Liver (tissue), 9 donors: ENCODE data around the gene LRP10. TPM values are rescaled to one million over a fixed set of nuclear protein-coding genes. Genes with fewer than 3 reads are reported as not detected.

Experiments
- DNase-seq: peaks from one replicate; pipeline ENCODE4 v3.0.0-alpha.2; 2017; ENCODE audit warnings: low spot score
- H3K27ac ChIP-seq, 2 donors: one replicate each; pipeline ENCODE4 v1.7.0; 2013; ENCODE audit warnings: inconsistent platforms in 2 of 2, low read length in 2 of 2, control low read depth in 1 of 2, low read depth in 1 of 2, mild to moderate bottlenecking in 1 of 2
- H3K27me3 ChIP-seq, 4 donors: one replicate each; pipeline versions ENCODE4 v1.6.1 to v1.7.0; 2013; ENCODE audit warnings: low read length in 3 of 4, inconsistent platforms in 1 of 4, mild to moderate bottlenecking in 1 of 4, moderate library complexity in 1 of 4; ENCODE audit not compliant: control insufficient read depth in 4 of 4, insufficient read depth in 4 of 4
- H3K36me3 ChIP-seq, 4 donors: one replicate each; pipeline versions ENCODE4 v1.6.1 to v1.7.0; 2013; ENCODE audit warnings: low read length in 3 of 4, mild to moderate bottlenecking in 3 of 4, low read depth in 1 of 4, moderate library complexity in 1 of 4; ENCODE audit not compliant: control insufficient read depth in 4 of 4, insufficient read depth in 3 of 4
- H3K4me1 ChIP-seq, 4 donors: one replicate each; pipeline versions ENCODE4 v1.6.1 to v1.7.0; 2013; ENCODE audit warnings: low read length in 3 of 4, mild to moderate bottlenecking in 3 of 4, moderate library complexity in 1 of 4; ENCODE audit not compliant: control insufficient read depth in 4 of 4, insufficient read depth in 4 of 4
- H3K4me3 ChIP-seq, 3 donors: one replicate each; pipeline versions ENCODE4 v1.6.1 to v1.7.0; 2013; ENCODE audit warnings: low read length in 3 of 3, control low read depth in 1 of 3, low read depth in 1 of 3, mild to moderate bottlenecking in 1 of 3
- H3K9ac ChIP-seq, 2 donors: one replicate each; pipeline ENCODE4 v1.7.0; 2013; ENCODE audit warnings: low read length in 2 of 2, mild to moderate bottlenecking in 2 of 2, moderate library complexity in 2 of 2, control low read depth in 1 of 2, low read depth in 1 of 2
- H3K9me3 ChIP-seq, 4 donors: one replicate each; pipeline versions ENCODE4 v1.6.1 to v1.7.0; 2013; ENCODE audit warnings: low read length in 3 of 4; ENCODE audit not compliant: control insufficient read depth in 4 of 4
- ATF3 ChIP-seq: IDR thresholded peaks from 2 replicates; pipeline ENCODE4 v1.6.1; 2016; ENCODE audit warnings: antibody characterized with exemption
- CTCF ChIP-seq: fragments of 150-350 bp; IDR thresholded peaks from 2 replicates; pipeline ENCODE4 v1.5.1; 2017; ENCODE audit warnings: improper control_type of control experiment, low read depth, low read length; ENCODE audit not compliant: missing input control
- EGR1 ChIP-seq, 2 donors: IDR thresholded peaks; 2 replicates each; pipeline ENCODE4 v1.6.1; 2016 to 2018; ENCODE audit warnings: antibody characterized with exemption in 2 of 2, low read depth in 2 of 2
- FOXA1 ChIP-seq: IDR thresholded peaks from 2 replicates; pipeline ENCODE4 v1.6.1; 2016; ENCODE audit warnings: antibody characterized with exemption
- FOXA2 ChIP-seq: IDR thresholded peaks from 2 replicates; pipeline ENCODE4 v1.6.1; 2016; ENCODE audit warnings: antibody characterized with exemption
- GABPA ChIP-seq, 2 donors: IDR thresholded peaks in 1 of 2; conservative IDR thresholded peaks in 1 of 2; 2 replicates each; pipeline ENCODE4 v1.6.1; 2016; ENCODE audit warnings: antibody characterized with exemption in 2 of 2, mild to moderate bottlenecking in 1 of 2, moderate library complexity in 1 of 2
- HNF4A ChIP-seq, 2 donors: conservative IDR thresholded peaks; 2 replicates each; pipeline ENCODE4 v1.6.1; 2016; ENCODE audit warnings: antibody characterized with exemption in 2 of 2, mild to moderate bottlenecking in 2 of 2
- HNF4G ChIP-seq: IDR thresholded peaks from 2 replicates; pipeline ENCODE4 v1.6.1; 2016; ENCODE audit warnings: antibody characterized with exemption
- JUND ChIP-seq, 2 donors: IDR thresholded peaks; 2 replicates each; pipeline ENCODE4 v1.6.1; 2016; ENCODE audit warnings: antibody characterized with exemption in 2 of 2
- MAX ChIP-seq: IDR thresholded peaks from 2 replicates; pipeline ENCODE4 v1.6.1; 2016; ENCODE audit warnings: antibody characterized with exemption
- NR2F2 ChIP-seq: IDR thresholded peaks from 2 replicates; pipeline ENCODE4 v1.6.1; 2016; ENCODE audit warnings: antibody characterized with exemption
- RAD21 ChIP-seq, 2 donors: IDR thresholded peaks; 2 replicates each; pipeline ENCODE4 v1.6.1; 2016; ENCODE audit warnings: antibody characterized with exemption in 2 of 2, mild to moderate bottlenecking in 2 of 2
- REST ChIP-seq: IDR thresholded peaks from 2 replicates; pipeline ENCODE4 v1.6.1; 2016; ENCODE audit warnings: antibody characterized with exemption, mild to moderate bottlenecking
- RXRA ChIP-seq, 2 donors: IDR thresholded peaks; 2 replicates each; pipeline ENCODE4 v1.6.1; 2017 to 2018; ENCODE audit warnings: antibody characterized with exemption in 2 of 2, mild to moderate bottlenecking in 1 of 2
- SP1 ChIP-seq: IDR thresholded peaks from 2 replicates; pipeline ENCODE4 v1.6.1; 2018; ENCODE audit warnings: antibody characterized with exemption, mild to moderate bottlenecking
- TAF1 ChIP-seq: conservative IDR thresholded peaks from 2 replicates; pipeline ENCODE4 v1.6.1; 2016; ENCODE audit warnings: antibody characterized with exemption, mild to moderate bottlenecking
- YY1 ChIP-seq: IDR thresholded peaks from 2 replicates; pipeline ENCODE4 v1.6.1; 2016; ENCODE audit warnings: antibody characterized with exemption, mild to moderate bottlenecking
- ZBTB33 ChIP-seq: IDR thresholded peaks from 2 replicates; pipeline ENCODE4 v1.6.1; 2016; ENCODE audit warnings: antibody characterized with exemption
- WGBS: extraction: QIAGEN DNeasy Blood & Tissue Kit; methylation state at CpG from one replicate; pipeline ENCODE4 v1.1.7; 2013; 5-methylcytosine and 5-hydroxymethylcytosine counted together
- polyA plus RNA-seq, 2 donors: library from polyadenylated mRNA; stranded (reverse) in 1 of 2; unstranded in 1 of 2; fragments of 200-250 nt in 1 of 2; fragments of >200 nt in 1 of 2; fragmentation: Nextera tagmentation in 1 of 2; extraction: Ambion mirVana in 1 of 2; gene quantifications; one replicate each; pipeline versions ENCODE4 v1.2.1 to v1.2.3, GENCODE V29; 2013 to 2015
- total RNA-seq, 2 donors: library from RNA; depleted of rRNA; stranded (reverse); fragments of >200 nt; gene quantifications; one replicate each; pipeline ENCODE4 v1.2.3, GENCODE V29; 2014
- donor health status: healthy.
- donor health status: healthy.
- donor health status: healthy.
- donor health status: healthy.
- donor health status: healthy.

LRP10 gene
- total and polyA plus RNA-seq, 4 donors = 19.5 to 61.7 (median 31.3) TPM

GRCh38 chr14:22844221-22845102 lies 27.1 kb upstream of the LRP10 start:
- Histone ChIP-seq H3K27me3 (no peaks in the 10 kb centered on the region), H3K4me3 (no peak overlapping the region), H3K9me3 (no peaks in the 10 kb centered on the region), H3K4me1 (peaks cover 0 to 6% (median 4%) of the 10 kb centered on the region in 4 donors), H3K36me3 (peaks cover 2 to 12% (median 4%) of the 10 kb centered on the region in 4 donors), H3K27ac (no peak overlapping the region), H3K9ac (no peak overlapping the region)
- TF ChIP-seq RAD21 (IDR thresholded peaks at IDR 0.05) (no peak), FOXA1 (no peak), NR2F2 (no peak), GABPA (IDR thresholded peaks at IDR 0.05 in 1 of 2, conservative IDR thresholded peaks at IDR 0.05 in 1 of 2) (no peak), RXRA (IDR thresholded peaks at IDR 0.05) (no peak), ATF3 (no peak), REST (no peak), JUND (IDR thresholded peaks at IDR 0.05) (no peak), YY1 (no peak), ZBTB33 (no peak)
- no peak for DNase-seq
- 94% methylated on average over 22 of the region's 22 CpGs for WGBS

GRCh38 chr14:22845103-22845394 lies 26.5 kb upstream of the LRP10 start:
- Histone ChIP-seq H3K36me3 (peaks cover 2 to 12% (median 4%) of the 10 kb centered on the region in 4 donors), H3K27me3 (no peaks in the 10 kb centered on the region), H3K4me1 (peaks cover 0 to 5% (median 4%) of the 10 kb centered on the region in 4 donors), H3K9me3 (no peaks in the 10 kb centered on the region), H3K27ac (no peak overlapping the region), H3K9ac (no peak overlapping the region), H3K4me3 (no peak overlapping the region)
- DNase-seq = no peak
- WGBS = 95% methylated on average over 9 of the region's 9 CpGs
- no peak for TF ChIP-seq YY1
- no peak for TF ChIP-seq REST
- no peak for TF ChIP-seq MAX
- TF ChIP-seq ATF3 = no peak
- TF ChIP-seq EGR1 (IDR thresholded peaks at IDR 0.05; ENCODE audit: low read depth in 2 of 2) = no peak
- TF ChIP-seq RAD21 (IDR thresholded peaks at IDR 0.05) = no peak
- no peak for TF ChIP-seq HNF4G
- TF ChIP-seq TAF1 = no peak
- no peak for TF ChIP-seq CTCF
- TF ChIP-seq SP1 = no peak
- no peak for TF ChIP-seq JUND (IDR thresholded peaks at IDR 0.05)
- TF ChIP-seq HNF4A (conservative IDR thresholded peaks at IDR 0.05) = no peak
- TF ChIP-seq FOXA1 = no peak
- no peak for TF ChIP-seq GABPA (IDR thresholded peaks at IDR 0.05 in 1 of 2, conservative IDR thresholded peaks at IDR 0.05 in 1 of 2)
- TF ChIP-seq NR2F2 = no peak
- TF ChIP-seq FOXA2 = no peak
